Measurements from ENCODE around the gene SHC2.

DNA sequence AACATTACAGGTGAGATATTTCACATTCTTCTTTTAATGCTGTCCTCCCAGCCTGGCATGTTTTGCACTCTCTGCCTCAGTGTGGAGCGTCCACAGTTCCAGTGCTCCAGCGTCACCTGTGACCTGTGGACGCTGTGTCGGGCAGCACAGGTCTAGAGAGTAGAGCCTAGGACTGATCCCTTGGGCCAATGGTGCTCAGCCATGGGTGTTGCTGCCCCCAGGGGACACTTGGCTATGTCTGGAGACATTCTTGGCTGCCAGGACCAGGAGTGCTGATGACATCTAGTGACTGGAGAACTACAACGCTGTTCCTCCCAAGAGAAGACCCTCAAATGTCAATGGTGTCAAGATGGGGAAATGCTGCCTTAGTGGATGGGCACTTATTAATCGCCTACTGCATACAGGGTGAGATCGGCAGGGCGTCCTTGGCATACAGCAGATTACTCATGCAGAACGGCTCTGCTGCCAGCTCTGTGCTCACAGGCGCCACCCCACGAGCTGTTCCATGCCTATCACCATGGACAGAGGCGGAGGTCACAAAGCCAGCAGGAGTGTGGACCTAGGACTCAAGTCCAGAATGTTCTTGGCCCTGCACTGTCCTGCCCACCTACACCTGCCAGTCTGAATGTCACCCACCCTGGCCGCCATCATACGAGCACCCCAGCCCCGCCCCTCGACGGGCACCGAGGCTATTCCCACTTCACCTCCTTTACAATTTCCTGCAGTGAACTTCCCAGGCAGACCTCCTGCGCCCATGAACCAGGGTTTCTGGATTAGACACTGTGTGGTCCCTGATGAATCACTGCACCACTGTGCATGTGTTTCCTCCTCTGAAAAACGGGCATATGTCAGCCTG lies 21.6 kb upstream of the SHC2 start:
- TF ChIP-seq POLR2AphosphoS5 (IDR thresholded peaks at IDR 0.05; ENCODE audit: low read depth, low read length) (no peak), TAF1 (IDR thresholded peaks at IDR 0.05; ENCODE audit: low read depth, low read length) (no peak), POLR2A (IDR thresholded peaks at IDR 0.05; ENCODE audit: low read depth, low read length) (no peak), SPI1 (IDR thresholded peaks at IDR 0.05; ENCODE audit: low read depth, low read length) (no peak), POU2F2 (IDR thresholded peaks at IDR 0.05; ENCODE audit: low read depth, low read length) (no peak), PAX5 (IDR thresholded peaks at IDR 0.05; ENCODE audit: insufficient read depth, low read length, severe bottlenecking) (no peak)

All from GM12891 (cell line).